HTR-8/SVneo (cell line): ENCODE data around the gene FRMD3.
"Not testable (repeated sequence)": the region's sequence is repeated elsewhere in the genome, so short reads cannot be mapped to it uniquely, and the experiment has no call there.

ENCODE experiments used
- DNase-seq: peaks from one replicate; pipeline ENCODE4 v3.0.0; 2011; ENCODE audit warnings: low spot score, mixed read lengths; ENCODE audit not compliant: insufficient read length
- FAIRE-seq: peaks from 2 replicates; lab custom pipeline; 2011; peaks lifted over from hg19 to GRCh38; lab: Jason Lieb, UNC

Gene FRMD3

GRCh38 chr9:83405759-83406158 lies 132.4 kb downstream of the FRMD3 start:
- no peak for DNase-seq
- FAIRE-seq, result no peak

- FAIRE-seq (no peak), DNase-seq (no peak)
Measured at GRCh38 chr9:83403527-83404238, 134.5 kb downstream of the FRMD3 start.

DNA sequence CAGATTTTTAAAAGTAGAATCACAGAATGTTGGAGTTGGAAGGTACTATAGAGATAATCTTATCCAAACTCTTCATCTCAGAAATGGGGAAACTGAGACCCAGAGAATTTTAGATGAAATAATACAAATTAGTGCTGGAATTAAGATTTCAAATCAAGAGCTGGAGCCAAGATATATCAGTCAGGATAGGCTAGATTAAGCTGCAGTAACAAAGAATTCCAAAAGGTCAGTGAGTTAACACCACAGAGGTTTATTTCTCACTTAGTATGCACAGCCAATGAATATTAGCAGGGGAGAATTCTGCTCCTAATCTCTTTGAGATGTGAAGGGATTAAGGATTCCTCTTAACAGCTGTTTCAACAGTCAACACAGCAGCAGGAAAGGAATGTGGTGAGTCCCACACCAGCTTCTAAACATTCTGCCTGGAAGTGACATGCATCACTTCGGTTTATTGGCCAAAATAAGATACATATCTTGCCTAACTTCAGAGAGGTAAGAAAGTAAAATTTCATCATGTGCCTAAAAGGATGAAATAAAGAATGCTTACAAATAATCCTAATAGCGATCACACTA lies 136.8 kb downstream of the FRMD3 start:
- FAIRE-seq (no peak), DNase-seq (no peak)

- no peak for FAIRE-seq
- no peak for DNase-seq
Measured at GRCh38 chr9:83396813-83397212, 141.4 kb downstream of the FRMD3 start.

DNA sequence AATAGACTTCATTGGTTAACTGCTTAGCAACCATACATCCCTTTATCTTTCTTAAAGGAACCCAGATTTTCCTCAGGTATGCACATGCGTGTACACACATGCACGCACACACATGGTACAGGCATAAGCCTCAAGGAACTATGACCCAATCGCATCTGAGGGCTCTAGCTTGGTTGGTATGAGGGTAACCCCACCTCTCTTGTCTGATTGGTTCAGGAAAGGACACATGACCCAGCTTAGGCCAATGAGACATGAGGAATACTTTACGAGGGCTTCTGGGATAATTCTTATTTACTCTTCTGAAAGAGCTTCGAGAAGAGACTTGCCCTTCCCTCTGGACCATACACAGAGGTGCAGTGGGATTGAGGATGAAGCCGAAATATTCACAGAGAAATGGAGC lies 141.9 kb downstream of the FRMD3 start:
- DNase-seq (no peak), FAIRE-seq (no peak)

GRCh38 chr9:83392228-83392627 lies 146.0 kb downstream of the FRMD3 start:
- no peak for DNase-seq
- FAIRE-seq, result no peak

- no peak for FAIRE-seq
- DNase-seq, result no peak
Measured at GRCh38 chr9:83388346-83388745, 149.9 kb downstream of the FRMD3 start.

GRCh38 chr9:83387401-83388185 lies 150.6 kb downstream of the FRMD3 start:
- DNase-seq (no peak), FAIRE-seq (no peak)

DNA sequence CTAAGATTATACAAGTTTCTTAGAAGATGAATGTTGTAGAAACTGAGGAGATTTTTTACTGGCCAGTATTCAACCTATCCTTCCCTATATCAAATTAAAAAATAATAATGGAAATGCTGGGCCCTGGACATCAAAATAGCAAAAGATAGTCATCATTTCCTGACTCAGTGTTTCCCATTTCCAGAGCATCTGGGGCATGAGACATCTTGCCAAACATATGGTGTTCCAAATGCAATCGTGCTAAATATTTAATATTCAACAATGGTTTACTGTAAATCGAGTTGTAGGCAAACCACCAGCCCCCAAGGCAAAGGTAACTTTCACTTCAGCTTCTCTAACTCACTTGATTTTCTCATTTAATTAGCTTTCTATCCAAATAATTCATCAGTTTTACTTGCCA lies 152.9 kb downstream of the FRMD3 start:
- FAIRE-seq, result no peak

GRCh38 chr9:83384214-83384613 lies 154.0 kb downstream of the FRMD3 start:
- DNase-seq (no peak), FAIRE-seq (no peak)

More for the DNA sequence above, 152.9 kb downstream of the FRMD3 start:
- DNase-seq, result no peak

DNA sequence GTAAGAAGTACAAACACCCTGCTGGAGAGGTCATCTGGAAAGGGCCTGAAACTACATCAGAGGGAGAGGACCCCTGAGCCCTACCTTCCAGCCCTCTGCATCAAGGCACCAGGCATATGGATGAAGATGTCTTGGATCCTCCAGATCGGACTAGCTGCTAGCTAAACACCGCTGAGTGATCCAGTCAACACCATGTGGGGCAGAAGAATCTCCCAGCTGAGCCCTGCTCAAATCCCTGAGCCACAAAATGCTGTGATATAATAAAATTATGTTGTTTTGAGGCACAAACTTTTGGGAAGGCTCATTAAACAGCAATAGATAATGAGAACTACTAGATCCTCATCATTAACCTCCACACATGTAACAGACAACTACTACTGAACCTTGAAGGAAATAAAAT lies 155.2 kb downstream of the FRMD3 start:
- FAIRE-seq, result no peak

DNA sequence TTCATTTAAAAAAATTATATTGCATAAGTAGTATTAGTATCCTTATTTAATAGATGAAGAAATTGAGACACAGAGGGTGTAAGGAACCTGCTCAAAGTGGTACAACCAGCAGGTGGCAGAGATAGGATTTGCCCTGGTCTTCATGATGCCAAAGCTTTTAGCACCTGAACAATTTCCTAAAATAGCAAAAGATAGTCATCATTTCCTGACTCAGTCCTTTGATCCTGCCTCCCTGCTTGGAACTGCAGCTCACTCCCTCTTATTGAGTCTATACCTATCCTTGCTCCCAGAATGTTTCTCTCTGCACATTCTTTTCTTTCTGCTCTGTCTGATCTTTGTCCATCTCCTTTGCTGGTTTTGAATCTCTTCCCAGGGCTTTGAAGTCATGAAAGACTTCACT lies 155.8 kb downstream of the FRMD3 start:
- DNase-seq, result no peak
- no peak for FAIRE-seq

More for the DNA sequence above, 155.2 kb downstream of the FRMD3 start:
- DNase-seq, result no peak

- FAIRE-seq (no peak), DNase-seq (no peak)
Measured at GRCh38 chr9:83379045-83379444, 159.2 kb downstream of the FRMD3 start.

DNA sequence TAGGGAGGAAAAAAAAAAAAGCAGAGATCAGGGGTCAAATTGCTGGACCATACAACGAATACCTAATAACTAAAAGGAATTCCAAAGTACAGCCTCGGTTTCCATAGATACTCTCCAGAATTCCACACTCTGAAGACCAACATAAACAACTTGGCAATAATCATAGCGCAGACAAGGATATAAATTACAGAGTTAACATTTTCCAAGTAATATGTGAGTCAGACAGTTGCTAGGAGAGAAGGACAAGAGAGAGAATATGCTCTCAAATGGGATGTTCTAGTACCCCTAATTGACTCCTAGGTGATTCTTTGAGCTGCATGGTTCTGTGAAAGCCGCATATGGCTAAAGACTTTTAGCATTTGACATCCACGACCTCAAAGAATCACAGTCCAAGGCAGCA lies 165.2 kb downstream of the FRMD3 start:
- DNase-seq (no peak), FAIRE-seq (no peak)

DNA sequence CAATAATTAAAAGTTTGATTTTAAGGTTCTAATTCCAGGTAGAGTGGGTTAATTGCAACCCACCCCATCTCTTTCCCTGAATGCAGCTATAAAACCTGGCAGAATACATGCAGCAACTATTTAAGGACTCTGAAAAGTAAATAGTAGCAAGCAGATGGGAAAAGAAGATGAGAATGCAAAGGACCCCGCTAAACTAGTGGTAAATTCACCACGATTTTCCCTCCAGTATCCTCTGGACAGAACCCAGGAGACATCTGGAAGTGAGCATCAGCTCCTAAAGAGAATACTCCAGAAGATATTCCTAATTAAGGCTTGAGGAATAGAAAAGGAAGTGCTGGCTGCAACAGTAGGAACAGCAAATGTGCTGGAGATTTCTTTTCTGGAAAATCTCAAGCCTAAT lies 170.9 kb downstream of the FRMD3 start:
- no peak for FAIRE-seq

GRCh38 chr9:83362341-83362995 lies 175.7 kb downstream of the FRMD3 start:
- FAIRE-seq (no peak), DNase-seq (no peak)

More for the DNA sequence above, 170.9 kb downstream of the FRMD3 start:
- DNase-seq, result no peak

GRCh38 chr9:83359039-83359438 lies 179.2 kb downstream of the FRMD3 start:
- FAIRE-seq, result no peak
- DNase-seq, result no peak

DNA sequence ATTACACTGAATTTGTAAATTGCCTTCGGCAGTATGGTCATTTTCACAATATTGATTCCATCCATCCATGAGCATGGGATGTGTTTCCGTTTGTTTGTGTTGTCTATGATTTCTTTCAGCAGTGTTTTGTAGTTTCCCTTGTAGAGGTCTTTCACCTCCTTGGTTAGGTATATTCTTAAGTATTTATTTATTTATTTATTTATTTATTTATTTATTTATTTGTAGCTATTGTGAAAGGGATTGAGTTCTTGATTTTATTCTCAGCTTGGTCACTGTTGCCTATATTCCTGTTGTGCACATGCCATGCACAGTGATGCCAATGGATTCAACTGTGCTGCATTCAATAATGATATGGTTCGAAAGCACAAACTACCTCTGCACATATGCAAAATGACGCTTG lies 179.7 kb downstream of the FRMD3 start:
- FAIRE-seq, DNase-seq: not testable (repeated sequence)

DNA sequence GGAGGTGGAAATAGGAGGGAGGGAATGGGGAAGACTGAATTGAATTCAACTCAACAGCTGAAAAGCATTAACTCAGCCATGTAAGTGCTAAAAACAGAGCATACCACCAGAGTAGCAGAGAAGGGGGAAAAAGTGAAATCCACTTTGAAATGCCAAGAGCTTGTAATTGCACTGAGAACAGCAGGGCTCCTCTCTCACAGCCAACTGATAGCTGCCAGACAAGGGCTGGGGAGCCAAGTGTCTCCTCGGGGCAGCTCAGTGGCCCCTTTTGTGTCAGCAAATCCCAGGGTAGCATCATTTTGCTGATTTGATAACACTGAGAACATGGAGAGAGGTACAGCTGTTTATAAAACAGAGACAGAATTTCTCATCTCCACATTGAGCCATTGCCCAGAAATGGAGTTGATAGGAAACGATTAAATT lies 182.5 kb downstream of the FRMD3 start:
- no peak for FAIRE-seq
- no peak for DNase-seq

GRCh38 chr9:83355024-83355444 lies 183.2 kb downstream of the FRMD3 start:
- no peak for FAIRE-seq

DNA sequence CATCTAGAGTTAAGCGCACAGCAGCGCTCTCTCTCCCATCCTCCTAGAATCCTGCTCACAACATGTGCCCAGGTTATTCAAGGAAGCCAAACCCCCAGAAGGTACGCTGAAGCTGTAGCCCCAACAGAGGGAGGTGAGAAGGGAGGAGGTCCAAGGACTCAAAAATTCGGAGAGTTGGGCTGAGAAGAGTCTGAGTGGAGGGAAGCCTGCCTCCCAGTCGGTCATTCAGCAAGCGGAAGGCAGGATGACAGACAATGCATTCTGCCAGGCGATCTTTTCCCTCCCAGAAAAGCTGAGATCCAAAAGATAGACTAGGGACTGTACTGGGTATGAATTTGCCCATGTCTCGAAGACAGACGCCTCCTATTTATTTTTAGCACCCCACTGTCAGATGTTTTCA lies 189.2 kb downstream of the FRMD3 start:
- no peak for FAIRE-seq
- no peak for DNase-seq

More at GRCh38 chr9:83355024-83355444, 183.2 kb downstream of the FRMD3 start:
- no peak for DNase-seq
